Ureter (tissue), 1 donor: Measurements from ENCODE around the gene KANK3. TPM values are rescaled to one million over a fixed set of nuclear protein-coding genes. Genes with fewer than 3 reads are reported as not detected.
A peak's percentile ranks its signal among the peaks of the same experiment; 100 is the strongest.
"Not testable (repeated sequence)": the region's sequence is repeated elsewhere in the genome, so short reads cannot be mapped to it uniquely, and the experiment has no call there.

ENCODE experiments used
- DNase-seq: peaks from one replicate; pipeline ENCODE4 v3.0.0-alpha.2; 2020; ENCODE audit warnings: low spot score
- total RNA-seq: library from RNA; stranded (reverse); gene quantifications from one replicate; pipeline ENCODE4 v1.2.4, GENCODE V29; 2023
- donor health status: DM: yes; HTN: yes; CAD: no.

Gene KANK3
- total RNA-seq, 1 donor from 2014 or later: 12.8 TPM

GRCh38 chr19:8320564-8321066, 22.4 kb downstream of the KANK3 start:
- no peak for DNase-seq

DNA sequence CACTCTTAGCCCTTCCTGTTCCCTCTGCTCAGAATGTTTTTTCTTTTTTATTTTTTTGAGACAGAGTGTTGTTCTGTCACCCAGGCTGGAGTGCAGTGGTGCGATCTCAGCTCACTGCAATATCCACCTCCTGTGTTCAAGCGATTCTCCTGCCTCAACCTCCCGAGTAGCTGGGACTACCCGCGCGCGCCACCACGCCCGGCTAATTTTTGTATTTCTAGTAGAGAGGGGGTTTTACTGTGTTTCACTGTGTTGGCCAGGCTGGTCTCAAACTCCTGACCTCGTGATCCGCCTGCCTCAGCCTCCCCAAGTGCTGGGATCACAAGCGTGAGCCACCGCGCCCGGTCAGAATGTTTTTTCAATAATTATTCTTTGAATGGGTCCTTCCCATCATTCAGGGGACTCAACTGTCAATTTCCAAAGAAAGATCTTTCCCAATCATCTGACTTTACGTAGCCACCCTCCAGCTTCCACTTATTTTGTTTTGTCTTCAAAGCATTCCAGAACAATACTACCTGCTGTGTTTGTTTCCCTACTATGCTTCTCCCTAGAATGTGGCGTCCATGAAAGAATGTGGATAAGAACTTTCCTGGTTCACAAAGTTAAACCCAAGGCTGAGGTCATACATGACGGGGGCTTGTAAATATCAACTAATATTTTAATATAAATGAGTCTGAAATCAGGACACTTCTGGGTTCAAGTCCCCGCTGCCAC, 23.1 kb downstream of the KANK3 start:
- DNase-seq: no peak

GRCh38 chr19:8318835-8319234, 24.2 kb downstream of the KANK3 start:
- DNase-seq: not testable (repeated sequence)

GRCh38 chr19:8316351-8317125, 26.5 kb downstream of the KANK3 start:
- no peak for DNase-seq

DNA sequence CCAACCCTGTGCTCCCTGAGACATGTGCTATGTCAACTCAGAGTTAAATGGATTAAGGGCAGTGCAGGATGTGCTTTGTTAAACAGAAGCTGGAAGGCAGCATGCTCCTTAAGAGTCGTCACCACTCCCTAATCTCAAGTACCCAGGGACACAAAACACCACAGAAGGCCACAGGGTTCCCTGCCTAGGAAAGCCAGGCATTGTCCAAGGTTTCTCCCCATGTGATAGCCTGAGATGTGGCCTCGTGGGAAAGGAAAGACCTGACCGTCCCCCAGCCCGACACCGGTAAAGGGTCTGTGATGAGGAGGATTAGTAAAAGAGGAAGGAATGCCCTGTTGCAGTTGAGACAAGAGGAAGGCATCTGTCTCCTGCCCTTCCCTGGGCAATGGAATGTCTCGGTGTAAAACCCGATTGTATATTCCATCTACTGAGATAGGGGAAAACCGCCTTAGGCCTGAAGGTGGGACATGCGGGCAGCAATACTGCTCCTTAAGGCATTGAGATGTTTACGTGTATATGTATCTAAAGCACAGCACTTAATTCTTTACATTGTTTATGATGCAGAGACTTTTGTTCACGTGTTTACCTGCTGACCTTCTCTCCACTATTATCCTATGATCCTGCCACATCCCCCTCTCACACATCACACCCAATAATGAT, 28.0 kb downstream of the KANK3 start:
- not testable (repeated sequence) for DNase-seq

GRCh38 chr19:8311461-8312260, 31.4 kb downstream of the KANK3 start:
- no peak for DNase-seq

DNA sequence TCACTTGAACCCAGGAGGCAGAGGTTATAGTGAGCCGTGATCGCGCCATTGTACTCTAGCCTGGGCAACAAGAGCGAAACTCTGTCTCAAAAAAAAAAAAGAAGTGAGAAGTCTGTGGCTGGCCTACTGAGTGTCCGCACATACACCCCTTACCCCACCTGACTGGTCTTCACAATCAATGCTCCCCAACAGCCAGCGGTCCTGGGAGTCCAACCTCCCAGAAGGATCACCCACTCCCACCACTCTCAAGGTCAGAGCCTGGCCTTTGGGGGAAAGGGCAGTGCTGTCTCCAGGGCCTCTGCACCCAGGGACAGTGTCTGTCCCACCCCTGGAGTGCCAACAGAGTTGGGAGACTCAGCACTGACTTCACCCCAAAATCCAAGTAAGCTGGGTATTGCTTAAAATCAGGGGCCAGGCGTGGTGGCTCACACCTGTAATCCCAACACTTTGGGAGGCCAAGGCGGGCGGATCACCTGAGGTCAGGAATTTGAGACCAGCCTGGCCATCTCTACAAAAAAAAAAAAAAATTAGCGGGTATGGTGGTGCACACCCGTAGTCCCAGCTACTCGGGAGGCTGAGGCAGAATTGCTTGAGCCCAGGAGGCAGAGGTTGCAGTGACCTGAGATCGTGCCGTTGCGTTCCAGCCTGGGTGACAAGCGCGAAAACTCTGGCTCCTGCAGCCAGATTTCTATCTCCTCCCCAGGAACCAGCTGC, 32.6 kb downstream of the KANK3 start:
- no peak for DNase-seq

GRCh38 chr19:8308891-8309291, 34.2 kb downstream of the KANK3 start:
- peak; percentile 40 for DNase-seq

DNA sequence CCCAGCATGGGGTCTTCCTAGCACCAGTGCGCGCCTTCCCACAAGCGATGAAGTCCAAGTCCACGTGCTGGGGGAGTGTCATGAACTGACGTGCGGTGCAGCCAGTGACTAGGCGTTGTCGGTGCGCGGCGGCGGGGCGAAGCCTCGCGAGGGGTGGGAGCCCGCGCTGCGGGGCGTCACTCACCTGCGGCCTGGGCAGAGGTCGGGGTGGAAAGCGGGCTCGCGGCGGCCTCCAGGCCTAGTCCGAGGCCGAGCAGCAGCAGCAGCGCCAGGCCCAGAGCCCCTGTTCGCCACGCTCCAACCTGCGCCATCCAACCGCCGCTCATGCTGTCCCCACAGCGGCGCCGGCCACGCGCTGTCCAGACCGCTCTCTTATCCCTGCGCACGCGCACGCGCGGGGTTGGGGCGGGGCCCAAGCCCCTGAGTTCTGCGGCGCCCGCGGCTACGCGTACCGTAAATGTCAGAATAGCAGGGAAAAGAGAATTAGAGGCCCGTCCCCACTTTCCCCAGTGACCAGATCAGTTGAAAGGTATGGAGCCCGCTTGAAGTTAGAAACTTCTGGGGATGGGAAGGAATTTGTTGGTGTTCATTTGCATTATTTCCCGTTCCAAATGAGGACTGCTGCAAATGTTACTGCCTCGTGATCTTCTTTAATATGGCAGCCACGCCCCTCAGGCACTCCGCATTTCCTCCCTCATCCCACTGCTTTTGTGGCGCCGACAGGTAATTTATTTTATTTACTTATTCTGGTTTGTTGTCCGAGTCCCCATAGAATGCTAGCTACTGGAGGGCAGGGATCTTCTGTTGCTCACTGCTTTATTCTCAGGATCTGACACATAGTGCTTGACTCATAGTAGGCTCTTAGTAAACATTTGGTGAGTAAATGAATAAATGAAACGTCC, 34.8 kb downstream of the KANK3 start, which contains the start of gene CD320:
CD320 (minus strand) TSS at position 394 of the 902 bp plus-strand sequence; CDS start at position 326, 68 bp downstream.
- peak; percentile 86 for DNase-seq

DNA sequence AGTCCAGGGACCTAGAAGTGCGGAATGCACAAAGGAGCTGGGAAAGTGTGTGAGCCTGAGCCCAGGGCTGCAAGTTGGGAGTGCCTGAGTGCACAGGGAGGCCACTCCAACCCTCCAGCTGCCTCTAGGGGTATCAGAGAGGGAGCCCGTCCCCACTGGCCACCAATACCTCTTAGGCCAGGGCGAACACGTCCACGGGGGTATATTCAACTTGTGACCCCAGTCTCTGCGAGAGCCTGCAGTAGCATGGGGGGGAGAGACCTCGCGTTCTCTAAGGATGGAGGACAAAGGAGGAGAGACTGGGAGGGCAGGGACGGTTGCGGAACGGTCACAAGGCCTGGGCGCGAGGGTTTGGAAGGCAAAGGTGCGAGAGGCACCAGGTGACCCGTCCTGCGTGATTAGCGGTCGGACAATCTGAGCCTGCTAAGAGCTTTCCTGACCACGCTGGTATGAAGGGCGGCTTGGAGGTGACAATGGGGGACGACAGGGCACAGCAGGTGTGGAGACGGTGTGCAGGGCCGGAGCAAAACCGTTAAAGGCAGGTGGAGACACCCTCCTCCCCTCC, 35.6 kb downstream of the KANK3 start:
- peak; percentile 42 for DNase-seq

DNA sequence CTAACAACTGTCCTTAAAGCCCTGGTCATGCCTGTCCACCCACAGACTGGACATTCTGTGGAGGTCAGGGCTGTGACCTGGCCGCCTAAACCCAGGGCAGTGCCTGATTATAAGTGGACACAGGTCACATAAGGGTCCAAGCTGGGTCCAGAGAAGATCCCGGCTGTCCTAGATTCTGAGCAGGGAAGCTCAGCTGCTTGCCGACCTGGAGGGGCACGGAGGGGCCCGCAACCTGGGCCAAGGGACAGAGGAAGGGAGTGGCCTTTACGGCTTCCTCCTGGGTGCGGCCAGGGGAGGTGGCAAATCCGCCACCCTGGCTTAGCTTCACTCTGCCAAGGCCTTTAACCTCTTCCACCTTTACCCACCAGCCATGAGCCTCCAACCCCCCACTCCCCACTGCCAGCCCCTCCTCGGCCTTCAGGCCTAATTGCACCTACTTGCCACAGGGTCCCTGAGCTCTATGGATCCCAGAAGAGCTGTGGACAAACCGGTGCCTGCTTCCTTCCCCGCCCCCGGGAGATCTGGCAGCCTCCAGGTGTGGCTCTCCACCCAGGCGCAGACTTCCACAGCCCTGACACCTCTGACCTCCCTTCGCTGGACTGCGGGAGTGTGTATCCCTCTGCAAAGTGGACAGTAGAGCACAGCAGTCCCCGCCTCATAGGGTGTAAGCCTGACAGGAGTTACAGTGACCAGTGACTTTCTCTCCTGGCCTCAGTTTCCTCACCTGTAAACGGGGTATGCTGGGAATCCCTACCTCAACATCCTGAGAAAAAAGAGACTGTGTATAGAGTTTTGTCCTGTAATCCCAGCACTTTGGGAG, 36.6 kb downstream of the KANK3 start:
- peak; percentile 41 for DNase-seq

DNA sequence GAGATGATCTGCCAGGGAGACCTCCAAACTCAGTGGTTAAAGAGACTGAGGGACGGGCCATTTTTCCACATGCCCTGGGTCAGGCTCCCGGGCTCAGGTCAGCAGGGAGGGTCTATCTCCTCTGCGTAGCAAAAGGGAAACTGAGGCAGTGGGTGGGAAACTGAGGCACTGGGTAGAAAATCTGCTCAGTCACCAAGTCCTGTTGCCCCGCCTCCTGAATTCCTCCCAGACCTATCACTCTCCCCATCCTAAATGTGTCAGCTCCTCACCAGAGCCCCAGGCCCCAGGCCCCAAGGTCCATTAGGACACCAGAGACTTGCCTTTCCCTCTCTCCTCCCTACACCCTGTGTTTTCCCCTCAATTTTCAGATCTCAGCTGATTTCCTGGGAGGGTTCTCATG, 37.3 kb downstream of the KANK3 start:
- DNase-seq: peak; percentile 31

- DNase-seq: peak; percentile 41
Measured at GRCh38 chr19:8304841-8305621, 38.0 kb downstream of the KANK3 start.

DNA sequence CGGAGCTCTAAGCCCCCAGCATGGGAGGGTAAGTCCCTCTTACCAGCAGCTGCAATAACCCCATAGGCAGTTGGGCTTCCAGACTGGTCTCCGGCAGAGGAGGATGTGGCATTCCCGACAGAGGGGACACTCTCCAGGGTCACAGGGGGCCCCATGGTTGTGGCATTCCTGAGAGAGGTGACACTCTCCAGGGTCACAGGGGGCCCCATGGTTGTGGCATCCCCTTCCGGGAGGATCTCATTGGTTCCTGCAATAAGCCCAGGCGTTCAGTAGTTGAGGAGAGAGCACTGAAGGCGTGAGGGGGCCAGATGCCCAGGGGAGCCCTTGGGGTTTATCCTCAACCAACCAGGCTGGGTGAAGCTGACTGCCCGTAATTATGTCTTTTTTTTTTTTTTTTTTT, 40.3 kb downstream of the KANK3 start:
- DNase-seq: peak; percentile 31

GRCh38 chr19:8302357-8302691, 40.7 kb downstream of the KANK3 start:
- DNase-seq: peak; percentile 44

- not testable (repeated sequence) for DNase-seq
Measured at GRCh38 chr19:8291337-8291736, 51.7 kb downstream of the KANK3 start.

DNA sequence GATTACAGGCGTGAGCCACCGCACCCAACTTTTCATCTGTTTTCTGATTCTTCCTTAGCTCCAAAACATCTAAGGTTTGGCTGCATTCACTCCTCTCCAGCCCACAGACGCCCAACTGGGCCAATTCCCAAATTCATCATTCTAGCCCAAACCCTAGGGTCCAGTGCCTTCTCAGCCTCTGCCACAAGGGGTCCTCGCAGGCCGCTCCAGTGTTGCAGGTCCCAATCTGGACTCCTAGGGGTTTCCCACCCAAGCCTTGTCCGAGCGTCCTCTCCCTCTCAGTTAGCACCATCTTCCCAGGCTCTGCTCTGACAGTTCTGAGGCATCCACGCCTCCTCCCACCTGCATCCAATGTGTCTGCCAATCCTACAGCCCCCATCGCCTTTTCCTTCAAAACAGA, 66.6 kb downstream of the KANK3 start:
- DNase-seq: not testable (repeated sequence)
